Measurements from ENCODE around the gene EIF4G3.

DNA sequence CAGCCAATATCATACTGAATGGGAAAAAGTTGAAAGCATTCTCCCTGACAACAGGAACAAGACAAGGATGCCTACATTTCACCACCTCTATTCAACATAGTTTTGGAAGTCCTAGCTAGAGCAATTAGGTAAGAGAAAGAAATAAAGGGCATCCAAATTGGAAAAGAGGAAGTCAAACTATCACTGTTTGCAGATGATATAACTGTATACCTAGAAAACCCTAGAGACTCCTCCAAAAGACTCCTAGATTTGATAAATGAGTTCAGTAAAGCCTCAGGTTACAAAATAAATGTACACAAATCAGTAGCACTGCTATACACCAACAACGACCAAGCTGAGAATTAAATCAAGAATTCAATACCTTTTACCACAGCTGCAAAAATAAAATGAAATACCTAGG lies 218.3 kb downstream of the EIF4G3 start:
- TF ChIP-seq, protein P1, sequence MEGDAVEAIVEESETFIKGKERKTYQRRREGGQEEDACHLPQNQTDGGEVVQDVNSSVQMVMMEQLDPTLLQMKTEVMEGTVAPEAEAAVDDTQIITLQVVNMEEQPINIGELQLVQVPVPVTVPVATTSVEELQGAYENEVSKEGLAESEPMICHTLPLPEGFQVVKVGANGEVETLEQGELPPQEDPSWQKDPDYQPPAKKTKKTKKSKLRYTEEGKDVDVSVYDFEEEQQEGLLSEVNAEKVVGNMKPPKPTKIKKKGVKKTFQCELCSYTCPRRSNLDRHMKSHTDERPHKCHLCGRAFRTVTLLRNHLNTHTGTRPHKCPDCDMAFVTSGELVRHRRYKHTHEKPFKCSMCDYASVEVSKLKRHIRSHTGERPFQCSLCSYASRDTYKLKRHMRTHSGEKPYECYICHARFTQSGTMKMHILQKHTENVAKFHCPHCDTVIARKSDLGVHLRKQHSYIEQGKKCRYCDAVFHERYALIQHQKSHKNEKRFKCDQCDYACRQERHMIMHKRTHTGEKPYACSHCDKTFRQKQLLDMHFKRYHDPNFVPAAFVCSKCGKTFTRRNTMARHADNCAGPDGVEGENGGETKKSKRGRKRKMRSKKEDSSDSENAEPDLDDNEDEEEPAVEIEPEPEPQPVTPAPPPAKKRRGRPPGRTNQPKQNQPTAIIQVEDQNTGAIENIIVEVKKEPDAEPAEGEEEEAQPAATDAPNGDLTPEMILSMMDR (conservative IDR thresholded peaks at IDR 0.05) = no peak
- TF ChIP-seq ZFX (IDR thresholded peaks at IDR 0.05) = no peak

All from C4-2B (cell line).